Hepatocyte (in vitro differentiated cells): ENCODE results near the gene FOSL2. TPM values are rescaled to one million over a fixed set of nuclear protein-coding genes. Genes with fewer than 3 reads are reported as not detected.

ENCODE experiments used
- DNase-seq: peaks from one replicate; pipeline ENCODE4 v3.0.0-alpha.2; 2016; ENCODE audit warnings: low spot score
- H2AFZ ChIP-seq: fragments of 200-600 bp; sonication (generic); 2 replicates; pipeline ENCODE4 v1.6.0; 2016; ENCODE audit warnings: antibody characterized with exemption, mild to moderate bottlenecking
- H3K27ac ChIP-seq: fragments of 200-600 bp; sonication (generic); 2 replicates; pipeline ENCODE4 v1.5.1; 2016; ENCODE audit warnings: mild to moderate bottlenecking
- H3K27me3 ChIP-seq: fragments of 200-600 bp; sonication (generic); 2 replicates; pipeline ENCODE4 v1.6.1; 2016
- H3K36me3 ChIP-seq: fragments of 200-600 bp; sonication (generic); replicated peaks from 2 replicates; pipeline ENCODE4 v1.5.1; 2016; ENCODE audit warnings: low read depth; ENCODE audit not compliant: insufficient read depth
- H3K4me1 ChIP-seq: fragments of 200-600 bp; sonication (generic); 2 replicates; pipeline ENCODE4 v1.5.1; 2016; ENCODE audit warnings: mild to moderate bottlenecking, moderate library complexity; ENCODE audit not compliant: insufficient read depth
- H3K4me2 ChIP-seq: fragments of 200-600 bp; sonication (generic); 2 replicates; pipeline ENCODE4 v1.6.0; 2016
- H3K4me3 ChIP-seq: fragments of 200-600 bp; sonication (generic); 2 replicates; pipeline ENCODE4 v1.5.1; 2016; ENCODE audit warnings: mild to moderate bottlenecking
- H3K79me2 ChIP-seq: fragments of 200-600 bp; sonication (generic); 2 replicates; pipeline ENCODE4 v1.6.0; 2017; ENCODE audit warnings: mild to moderate bottlenecking
- H3K9me2 ChIP-seq: fragments of 200-600 bp; sonication (generic); replicated peaks from 2 replicates; pipeline ENCODE4 v1.6.0; 2017; ENCODE audit warnings: mild to moderate bottlenecking; ENCODE audit not compliant: insufficient read depth
- H3K9me3 ChIP-seq: fragments of 200-600 bp; sonication (generic); 2 replicates; pipeline ENCODE4 v1.5.1; 2016; ENCODE audit warnings: low read depth, mild to moderate bottlenecking
- H4K20me1 ChIP-seq: fragments of 200-600 bp; sonication (generic); 2 replicates; pipeline ENCODE4 v1.6.0; 2016; ENCODE audit warnings: mild to moderate bottlenecking; ENCODE audit not compliant: insufficient read depth, poor library complexity, severe bottlenecking
- CTCF ChIP-seq: fragments of 200-600 bp; sonication (generic); IDR thresholded peaks from 2 replicates; pipeline ENCODE4 v1.5.1; 2016; ENCODE audit warnings: antibody characterized with exemption, mild to moderate bottlenecking; ENCODE audit not compliant: poor library complexity
- EZH2 ChIP-seq: fragments of 200-600 bp; sonication (generic); IDR thresholded peaks from 2 replicates; pipeline ENCODE4 v1.6.1; 2016; ENCODE audit warnings: antibody characterized with exemption, mild to moderate bottlenecking, borderline replicate concordance
- EZH2phosphoT487 ChIP-seq: fragments of 200-600 bp; sonication (generic); IDR thresholded peaks from one replicate; pipeline ENCODE4 v1.6.1; 2018; ENCODE audit warnings: antibody characterized with exemption, mild to moderate bottlenecking, low read depth, moderate library complexity; ENCODE audit not compliant: unreplicated experiment, severe bottlenecking
- WGBS: methylation state at CpG from one replicate; pipeline ENCODE4 v1.1.6; 2016; ENCODE audit warnings: low lambda C conversion rate; ENCODE audit errors: missing lambda C conversion rate; 5-methylcytosine and 5-hydroxymethylcytosine counted together
- polyA plus RNA-seq: library from polyadenylated mRNA; unstranded; fragments of >200 nt; fragmentation: Nextera tagmentation; extraction: Ambion mirVana; gene quantifications from 2 replicates; pipeline ENCODE4 v1.2.1, GENCODE V29; 2016
- total RNA-seq: library from RNA; depleted of rRNA; stranded (reverse); fragments of >200 nt; gene quantifications from 2 replicates; pipeline ENCODE4 v1.2.3, GENCODE V29; 2014

The FOSL2 gene
- total and polyA plus RNA-seq, 2 experiments from 2014 or later, result 91.1 to 148 TPM

DNA sequence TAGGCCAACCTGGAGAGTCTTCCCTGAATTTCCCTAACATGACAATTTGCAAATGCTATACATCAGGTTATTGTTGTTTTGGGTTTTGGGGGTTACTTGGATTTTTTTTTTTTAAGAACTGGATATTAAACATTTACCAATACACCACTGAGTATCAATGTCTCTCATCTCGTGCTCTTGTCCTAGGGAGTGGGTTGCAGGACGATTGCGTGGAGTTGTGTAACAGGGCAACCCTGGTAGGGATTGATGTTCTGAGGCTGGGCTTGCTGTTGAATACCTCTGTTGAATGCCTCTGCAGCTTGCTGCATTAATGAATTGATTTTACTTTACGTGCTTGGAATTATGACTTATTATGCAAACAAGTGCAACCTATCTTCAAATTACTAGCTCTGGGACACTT lies 18.8 kb upstream of the FOSL2 start:
- no peaks in the 10 kb centered on the region for H3K36me3 ChIP-seq
- peaks cover 11% of the 10 kb centered on the region for H3K4me1 ChIP-seq
- H3K9me2 ChIP-seq, result no peaks in the 10 kb centered on the region
- H3K27ac ChIP-seq, result no peak overlapping the region
- H3K9me3 ChIP-seq, result no peaks in the 10 kb centered on the region
- H2AFZ ChIP-seq, result no peak overlapping the region
- H3K4me2 ChIP-seq, result no peak overlapping the region
- no peaks in the 10 kb centered on the region for H3K27me3 ChIP-seq
- H4K20me1 ChIP-seq, result no peaks in the 10 kb centered on the region
- WGBS, result 95% methylated on average over 4 of the region's 4 CpGs
- no peak overlapping the region for H3K4me3 ChIP-seq
- no peak for DNase-seq
- H3K79me2 ChIP-seq, result no peaks in the 10 kb centered on the region
- TF ChIP-seq EZH2 (no peak), CTCF (no peak), EZH2phosphoT487 (no peak)

DNA sequence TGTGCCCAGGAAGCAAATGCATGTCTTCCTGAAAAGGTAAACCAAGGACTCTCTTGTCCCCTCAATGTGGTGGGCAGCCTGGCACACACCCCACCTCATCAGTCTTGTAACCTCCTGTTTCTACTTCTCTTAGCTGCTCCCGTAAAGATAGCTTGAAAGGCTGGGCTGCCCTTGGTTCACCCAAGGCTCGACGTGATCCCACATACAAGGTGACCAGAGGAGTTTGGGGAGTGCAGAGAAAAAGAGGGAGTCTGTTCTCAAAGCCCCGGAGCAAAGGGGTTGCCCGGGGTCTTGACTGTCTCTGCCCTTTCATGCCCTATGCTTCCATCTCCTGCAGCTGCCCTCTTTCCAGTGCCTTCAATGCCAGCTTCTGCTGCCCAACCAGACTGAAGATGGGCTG lies 18.3 kb upstream of the FOSL2 start:
- Histone ChIP-seq H3K4me1 (peaks cover 11% of the 10 kb centered on the region), H3K4me2 (no peak overlapping the region), H3K36me3 (no peaks in the 10 kb centered on the region), H3K27ac (no peak overlapping the region), H2AFZ (no peak overlapping the region), H3K79me2 (no peaks in the 10 kb centered on the region), H3K9me3 (no peaks in the 10 kb centered on the region), H4K20me1 (no peaks in the 10 kb centered on the region), H3K4me3 (no peak overlapping the region), H3K27me3 (no peaks in the 10 kb centered on the region), H3K9me2 (no peaks in the 10 kb centered on the region)
- 80% methylated on average over 5 of the region's 5 CpGs for WGBS
- no peak for TF ChIP-seq EZH2
- TF ChIP-seq CTCF, result no peak
- TF ChIP-seq EZH2phosphoT487, result no peak
- DNase-seq, result no peak

GRCh38 chr2:28375236-28375635 lies 17.4 kb upstream of the FOSL2 start:
- Histone ChIP-seq H3K4me3 (no peak overlapping the region), H3K27ac (no peak overlapping the region), H3K4me2 (no peak overlapping the region), H3K36me3 (no peaks in the 10 kb centered on the region), H4K20me1 (no peaks in the 10 kb centered on the region), H3K79me2 (no peaks in the 10 kb centered on the region), H2AFZ (no peak overlapping the region), H3K27me3 (no peaks in the 10 kb centered on the region), H3K9me2 (no peaks in the 10 kb centered on the region), H3K9me3 (no peaks in the 10 kb centered on the region), H3K4me1 (peaks cover 15% of the 10 kb centered on the region)
- TF ChIP-seq EZH2 (no peak), CTCF (no peak), EZH2phosphoT487 (no peak)
- no peak for DNase-seq
- WGBS, result 91% methylated on average over 3 of the region's 3 CpGs
